ENCODE measurements around the gene SLC6A15. TPM values are rescaled to one million over a fixed set of nuclear protein-coding genes. Genes with fewer than 3 reads are reported as not detected.

Gene SLC6A15
- total RNA-seq, 1 donor from 2014 or later, result 5.3 TPM

DNA sequence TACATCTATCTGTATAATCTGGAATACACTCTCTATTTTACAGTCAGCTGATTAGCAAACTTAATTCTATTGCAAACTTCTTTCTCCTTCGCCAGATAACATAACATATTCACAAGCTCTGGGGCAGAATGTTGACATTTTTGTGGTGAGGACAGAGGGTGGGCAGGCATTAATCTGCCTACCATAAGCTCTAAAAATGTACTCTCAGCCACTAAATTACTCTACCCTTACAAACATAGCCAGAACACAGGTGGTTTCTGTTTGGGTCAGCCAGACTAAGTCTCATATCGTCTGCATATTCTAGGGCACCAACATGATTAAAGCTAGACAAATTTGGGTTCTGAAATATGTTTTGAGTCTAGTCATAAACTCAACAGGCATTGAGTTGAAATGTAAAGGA lies 90.1 kb downstream of the SLC6A15 start:
- no peaks in the 10 kb centered on the region for H3K4me1 Mint-ChIP-seq (ENCODE audit: unreplicated experiment)

DNA sequence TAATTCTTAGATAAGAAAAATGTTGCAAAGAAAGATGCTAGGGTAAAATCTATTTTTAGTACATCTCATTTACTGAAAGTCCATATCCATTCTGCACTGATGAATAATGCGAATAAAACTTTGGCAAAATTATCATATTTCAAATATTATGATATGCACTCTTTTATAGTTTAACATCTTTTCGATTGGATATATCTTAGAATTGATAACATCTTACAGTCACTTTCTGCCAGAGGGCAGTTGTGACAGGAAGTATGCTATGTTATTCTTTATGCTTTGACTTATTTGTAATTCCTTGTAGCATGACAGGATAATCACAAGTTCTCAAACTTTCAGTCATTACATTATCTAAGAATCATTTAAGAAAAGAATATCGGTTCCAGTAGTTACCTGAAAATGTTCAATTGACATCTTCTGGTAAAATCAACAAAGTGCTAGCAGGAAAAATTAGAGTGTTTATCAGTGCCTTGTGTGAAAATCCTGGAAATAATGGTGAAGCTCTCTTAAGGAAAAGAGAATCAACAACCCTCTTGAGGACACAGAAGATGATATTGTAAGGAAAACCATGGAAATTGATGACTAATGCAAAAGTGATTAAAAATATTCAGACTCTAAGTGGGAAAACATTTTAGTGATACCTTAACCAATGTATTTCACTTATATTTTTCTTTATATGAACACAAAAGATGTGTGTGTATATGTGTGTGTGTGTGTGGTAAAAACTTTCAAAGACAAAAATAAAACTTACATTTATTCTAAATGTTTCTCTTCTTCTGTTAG lies 95.5 kb downstream of the SLC6A15 start:
- H3K9me3 Mint-ChIP-seq (ENCODE audit: unreplicated experiment), result no peaks in the 10 kb centered on the region
- H3K36me3 Mint-ChIP-seq (ENCODE audit: low read depth, unreplicated experiment), result no peaks in the 10 kb centered on the region
- DNase-seq (ENCODE audit: low spot score), result no peak
- H3K4me1 Mint-ChIP-seq (ENCODE audit: unreplicated experiment), result no peaks in the 10 kb centered on the region
- H3K27ac Mint-ChIP-seq (ENCODE audit: unreplicated experiment), result no peak overlapping the region
- H3K27me3 Mint-ChIP-seq (ENCODE audit: unreplicated experiment), result no peaks in the 10 kb centered on the region
- TF ChIP-seq, protein P1, sequence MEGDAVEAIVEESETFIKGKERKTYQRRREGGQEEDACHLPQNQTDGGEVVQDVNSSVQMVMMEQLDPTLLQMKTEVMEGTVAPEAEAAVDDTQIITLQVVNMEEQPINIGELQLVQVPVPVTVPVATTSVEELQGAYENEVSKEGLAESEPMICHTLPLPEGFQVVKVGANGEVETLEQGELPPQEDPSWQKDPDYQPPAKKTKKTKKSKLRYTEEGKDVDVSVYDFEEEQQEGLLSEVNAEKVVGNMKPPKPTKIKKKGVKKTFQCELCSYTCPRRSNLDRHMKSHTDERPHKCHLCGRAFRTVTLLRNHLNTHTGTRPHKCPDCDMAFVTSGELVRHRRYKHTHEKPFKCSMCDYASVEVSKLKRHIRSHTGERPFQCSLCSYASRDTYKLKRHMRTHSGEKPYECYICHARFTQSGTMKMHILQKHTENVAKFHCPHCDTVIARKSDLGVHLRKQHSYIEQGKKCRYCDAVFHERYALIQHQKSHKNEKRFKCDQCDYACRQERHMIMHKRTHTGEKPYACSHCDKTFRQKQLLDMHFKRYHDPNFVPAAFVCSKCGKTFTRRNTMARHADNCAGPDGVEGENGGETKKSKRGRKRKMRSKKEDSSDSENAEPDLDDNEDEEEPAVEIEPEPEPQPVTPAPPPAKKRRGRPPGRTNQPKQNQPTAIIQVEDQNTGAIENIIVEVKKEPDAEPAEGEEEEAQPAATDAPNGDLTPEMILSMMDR (IDR thresholded peaks at IDR 0.05; ENCODE audit: unreplicated experiment), result no peak
- no peak overlapping the region for H3K4me3 Mint-ChIP-seq (ENCODE audit: unreplicated experiment)

More for the DNA sequence above, 90.1 kb downstream of the SLC6A15 start:
- no peak overlapping the region for H3K4me3 Mint-ChIP-seq (ENCODE audit: unreplicated experiment)
- no peaks in the 10 kb centered on the region for H3K27me3 Mint-ChIP-seq (ENCODE audit: unreplicated experiment)
- DNase-seq (ENCODE audit: low spot score), result no peak
- H3K36me3 Mint-ChIP-seq (ENCODE audit: low read depth, unreplicated experiment), result no peaks in the 10 kb centered on the region
- H3K27ac Mint-ChIP-seq (ENCODE audit: unreplicated experiment), result no peak overlapping the region
- H3K9me3 Mint-ChIP-seq (ENCODE audit: unreplicated experiment), result no peaks in the 10 kb centered on the region
- TF ChIP-seq, protein P1 (IDR thresholded peaks at IDR 0.05; ENCODE audit: unreplicated experiment), result no peak

DNA sequence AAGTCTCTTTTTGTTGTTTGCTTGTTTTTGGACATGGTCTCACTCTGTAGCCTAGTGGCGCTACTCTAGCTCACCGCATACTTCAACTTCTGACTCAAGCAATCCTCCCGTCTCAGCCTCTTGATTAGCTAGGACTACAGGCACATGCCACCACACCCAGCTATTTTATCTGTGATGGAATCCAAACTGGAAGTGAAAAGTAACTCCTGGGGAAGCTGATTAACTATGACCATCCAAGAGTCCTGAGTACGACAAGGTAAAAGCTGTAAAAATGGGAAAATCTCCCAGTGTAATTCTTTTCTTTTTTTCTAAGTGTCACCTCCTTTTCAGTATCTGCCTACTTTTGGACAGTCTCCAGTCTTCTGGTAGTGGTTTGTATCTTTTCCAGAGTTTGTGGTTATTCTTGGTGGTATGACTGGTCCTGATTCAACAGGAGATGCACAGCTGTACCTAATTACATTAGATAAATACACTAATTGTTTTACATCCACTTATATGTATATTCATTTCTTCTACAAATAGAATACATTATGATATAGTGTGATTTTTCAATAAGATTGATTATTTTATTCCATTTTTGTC lies 97.8 kb downstream of the SLC6A15 start:
- DNase-seq (ENCODE audit: low spot score), result no peak
- no peaks in the 10 kb centered on the region for H3K36me3 Mint-ChIP-seq (ENCODE audit: low read depth, unreplicated experiment)
- H3K4me3 Mint-ChIP-seq (ENCODE audit: unreplicated experiment), result no peak overlapping the region
- H3K9me3 Mint-ChIP-seq (ENCODE audit: unreplicated experiment), result no peaks in the 10 kb centered on the region
- H3K27ac Mint-ChIP-seq (ENCODE audit: unreplicated experiment), result no peak overlapping the region
- no peaks in the 10 kb centered on the region for H3K27me3 Mint-ChIP-seq (ENCODE audit: unreplicated experiment)
- TF ChIP-seq, protein P1 (IDR thresholded peaks at IDR 0.05; ENCODE audit: unreplicated experiment), result no peak
- H3K4me1 Mint-ChIP-seq (ENCODE audit: unreplicated experiment), result no peaks in the 10 kb centered on the region

DNA sequence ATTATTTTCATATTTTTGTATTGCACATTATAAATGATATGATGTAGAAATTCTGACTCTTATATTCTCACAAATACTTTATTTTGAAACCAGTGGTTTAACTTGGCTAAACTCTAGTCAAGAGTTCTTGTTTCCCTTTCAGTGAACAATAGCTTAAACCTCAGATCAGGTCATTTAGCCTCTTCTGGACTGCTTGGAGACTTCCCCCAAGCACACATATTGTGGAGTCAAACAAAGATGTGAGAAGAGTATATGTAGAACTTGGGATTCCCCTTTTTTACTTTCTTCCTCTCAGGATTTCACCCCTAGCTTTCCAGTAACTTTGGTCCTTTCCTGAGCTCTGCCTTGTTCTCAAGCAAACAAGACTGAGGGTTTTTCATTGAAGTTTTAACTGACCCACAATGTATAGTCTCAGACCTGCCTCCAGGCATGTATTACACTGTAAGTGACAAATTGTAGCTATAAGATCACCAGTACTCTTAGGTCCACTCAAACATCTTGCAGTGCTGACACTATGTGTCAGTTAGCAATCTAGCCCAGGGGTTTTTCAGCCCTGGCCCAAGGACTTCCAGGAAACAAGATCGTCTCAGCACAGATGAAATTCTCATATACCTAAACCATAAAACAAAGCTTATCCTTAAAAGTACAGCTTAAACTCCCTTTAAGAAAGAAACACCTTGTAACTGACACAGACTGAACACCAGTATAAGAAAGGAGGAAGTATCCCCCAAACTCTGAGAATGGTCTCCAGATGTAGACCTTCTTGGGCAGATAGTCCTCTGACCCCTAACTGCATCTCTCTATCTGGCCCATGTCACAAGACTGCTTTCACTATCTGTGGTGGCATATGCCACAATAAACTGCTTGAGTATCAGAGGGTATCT lies 98.6 kb downstream of the SLC6A15 start:
- no peaks in the 10 kb centered on the region for H3K9me3 Mint-ChIP-seq (ENCODE audit: unreplicated experiment)
- H3K27me3 Mint-ChIP-seq (ENCODE audit: unreplicated experiment), result no peaks in the 10 kb centered on the region
- DNase-seq (ENCODE audit: low spot score), result no peak
- TF ChIP-seq, protein P1 (IDR thresholded peaks at IDR 0.05; ENCODE audit: unreplicated experiment), result no peak
- no peaks in the 10 kb centered on the region for H3K4me1 Mint-ChIP-seq (ENCODE audit: unreplicated experiment)
- no peak overlapping the region for H3K4me3 Mint-ChIP-seq (ENCODE audit: unreplicated experiment)
- H3K27ac Mint-ChIP-seq (ENCODE audit: unreplicated experiment), result no peak overlapping the region
- H3K36me3 Mint-ChIP-seq (ENCODE audit: low read depth, unreplicated experiment), result no peaks in the 10 kb centered on the region
